ENCODE results near the gene ITPKB.

Gene ITPKB

GRCh38 chr1:226598455-226598849 lies 140.6 kb downstream of the ITPKB start:
- H3K4me3 ChIP-seq (ENCODE audit: control insufficient read depth, low read depth, low read length) = no peak overlapping the region
- TF ChIP-seq CTCF (IDR thresholded peaks at IDR 0.05; ENCODE audit: control insufficient read depth, insufficient read depth, low read depth, low read length, missing control alignments) = no peak
- DNase-seq (ENCODE audit: low read depth) = no peak

- no peak for DNase-seq (ENCODE audit: low read depth)
- no peak for TF ChIP-seq CTCF (IDR thresholded peaks at IDR 0.05; ENCODE audit: control insufficient read depth, insufficient read depth, low read depth, low read length, missing control alignments)
- no peak overlapping the region for H3K4me3 ChIP-seq (ENCODE audit: control insufficient read depth, low read depth, low read length)
Observed at GRCh38 chr1:226597616-226598454, 141.2 kb downstream of the ITPKB start.

GRCh38 chr1:226596531-226597165 lies 142.4 kb downstream of the ITPKB start:
- H3K4me3 ChIP-seq (ENCODE audit: control insufficient read depth, low read depth, low read length) = no peak overlapping the region

GRCh38 chr1:226593541-226593940 lies 145.5 kb downstream of the ITPKB start:
- TF ChIP-seq CTCF (IDR thresholded peaks at IDR 0.05; ENCODE audit: control insufficient read depth, insufficient read depth, low read depth, low read length, missing control alignments) = no peak

More at GRCh38 chr1:226596531-226597165, 142.4 kb downstream of the ITPKB start:
- DNase-seq (ENCODE audit: low read depth) = no peak
- TF ChIP-seq CTCF (IDR thresholded peaks at IDR 0.05; ENCODE audit: control insufficient read depth, insufficient read depth, low read depth, low read length, missing control alignments) = no peak

GRCh38 chr1:226590614-226591013 lies 148.5 kb downstream of the ITPKB start:
- DNase-seq (ENCODE audit: low read depth) = no peak
- no peak overlapping the region for H3K4me3 ChIP-seq (ENCODE audit: control insufficient read depth, low read depth, low read length)
- TF ChIP-seq CTCF (IDR thresholded peaks at IDR 0.05; ENCODE audit: control insufficient read depth, insufficient read depth, low read depth, low read length, missing control alignments) = no peak

More at GRCh38 chr1:226593541-226593940, 145.5 kb downstream of the ITPKB start:
- no peak overlapping the region for H3K4me3 ChIP-seq (ENCODE audit: control insufficient read depth, low read depth, low read length)
- DNase-seq (ENCODE audit: low read depth) = no peak

GRCh38 chr1:226589008-226589733 lies 149.9 kb downstream of the ITPKB start:
- no peak overlapping the region for H3K4me3 ChIP-seq (ENCODE audit: control insufficient read depth, low read depth, low read length)
- TF ChIP-seq CTCF (IDR thresholded peaks at IDR 0.05; ENCODE audit: control insufficient read depth, insufficient read depth, low read depth, low read length, missing control alignments) = no peak
- DNase-seq (ENCODE audit: low read depth) = no peak
